ENCODE results near the gene ZBTB4.

ZBTB4 gene

GRCh38 chr17:7419819-7420610 lies 59.4 kb downstream of the ZBTB4 start, which contains the start of gene SPEM1:
TSS of gene SPEM1 (plus strand) at chr17:7420324. CDS start at chr17:7420385, 61 bp downstream.
- no peak for DNase-seq (ENCODE audit: low read depth in 2 of 2)

GRCh38 chr17:7418472-7419152 lies 60.8 kb downstream of the ZBTB4 start:
- no peak for DNase-seq (ENCODE audit: low read depth in 2 of 2)

- DNase-seq (ENCODE audit: low read depth in 2 of 2) = no peak
Observed at GRCh38 chr17:7417056-7417655, 62.3 kb downstream of the ZBTB4 start.

DNA sequence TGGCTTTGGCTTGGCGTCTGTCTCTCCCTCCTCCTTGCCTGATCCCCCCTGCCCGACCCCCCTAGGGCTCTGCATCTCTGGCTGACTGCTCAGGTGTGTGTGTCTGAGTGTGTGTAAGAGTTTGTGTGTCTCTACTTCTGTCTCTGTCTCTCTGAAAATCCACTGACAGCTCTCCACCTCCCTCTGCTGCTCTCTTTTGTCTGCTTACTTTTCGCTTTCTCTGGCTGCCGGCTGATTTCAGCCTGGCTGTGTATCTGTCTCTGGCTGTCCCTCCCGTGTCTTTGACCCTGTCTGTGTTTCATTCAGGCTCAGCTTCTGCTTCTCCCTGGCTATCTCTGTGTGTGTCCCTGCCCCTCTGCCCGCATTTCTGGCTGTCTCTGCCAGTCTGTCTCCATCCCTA lies 63.1 kb downstream of the ZBTB4 start:
- no peak for DNase-seq (ENCODE audit: low read depth in 2 of 2)

DNA sequence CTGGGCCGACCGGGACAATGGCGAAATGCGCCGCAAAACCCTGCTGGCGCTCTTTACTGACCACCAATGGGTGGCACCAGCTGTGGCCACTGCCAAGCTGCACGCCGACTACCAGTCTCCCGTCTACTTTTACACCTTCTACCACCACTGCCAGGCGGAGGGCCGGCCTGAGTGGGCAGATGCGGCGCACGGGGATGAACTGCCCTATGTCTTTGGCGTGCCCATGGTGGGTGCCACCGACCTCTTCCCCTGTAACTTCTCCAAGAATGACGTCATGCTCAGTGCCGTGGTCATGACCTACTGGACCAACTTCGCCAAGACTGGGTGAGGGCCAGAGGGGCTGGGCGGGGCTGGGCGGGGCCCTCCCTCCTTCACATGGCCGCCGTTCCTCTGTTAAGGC lies 63.6 kb downstream of the ZBTB4 start:
- DNase-seq (ENCODE audit: low read depth in 2 of 2) = no peak

DNA sequence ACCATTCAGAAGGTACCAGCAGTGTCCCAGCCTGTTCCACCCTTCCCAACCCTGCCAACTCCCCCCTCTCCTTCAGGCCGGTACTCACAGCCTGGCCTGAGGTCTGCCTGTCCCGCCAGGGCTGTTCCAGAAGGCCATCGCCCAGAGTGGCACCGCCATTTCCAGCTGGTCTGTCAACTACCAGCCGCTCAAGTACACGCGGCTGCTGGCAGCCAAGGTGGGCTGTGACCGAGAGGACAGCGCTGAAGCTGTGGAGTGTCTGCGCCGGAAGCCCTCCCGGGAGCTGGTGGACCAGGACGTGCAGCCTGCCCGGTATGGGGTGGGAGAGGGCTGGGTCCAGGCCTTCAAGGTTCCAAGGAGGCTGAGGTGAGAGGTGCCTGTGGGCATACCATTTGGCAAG lies 64.6 kb downstream of the ZBTB4 start:
- no peak for DNase-seq (ENCODE audit: low read depth in 2 of 2)

DNA sequence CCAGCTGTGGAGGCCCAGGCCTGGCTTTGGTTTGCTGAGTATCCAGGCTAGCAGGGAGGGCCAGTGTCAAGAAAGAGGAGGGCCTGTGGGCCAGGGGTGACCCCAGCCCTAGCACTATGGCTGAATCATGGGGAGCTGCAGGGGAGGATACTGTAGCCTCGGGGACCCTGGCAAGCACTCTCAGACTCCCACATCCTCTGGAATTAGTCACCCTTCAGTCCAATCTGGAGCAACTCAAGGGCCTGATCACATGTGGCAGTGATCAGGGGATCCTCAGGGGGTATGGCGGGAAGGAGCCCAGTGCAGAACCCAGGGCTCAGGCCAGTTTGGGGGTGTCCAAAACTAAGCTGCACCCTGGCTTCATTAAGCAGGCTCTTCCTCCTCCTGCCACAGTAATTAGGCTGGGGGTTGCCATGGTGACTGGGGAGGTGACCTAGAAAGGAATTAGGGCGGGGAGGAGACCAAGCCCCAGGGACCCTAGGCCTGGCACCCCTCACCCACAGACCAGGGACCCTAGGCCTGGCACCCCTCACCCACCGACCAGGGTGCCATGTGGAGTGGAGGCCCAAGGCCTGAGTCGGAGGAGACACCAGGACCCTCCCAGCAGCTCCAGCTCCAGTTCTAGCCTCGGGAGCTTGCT lies 66.0 kb downstream of the ZBTB4 start:
- DNase-seq (ENCODE audit: low read depth in 2 of 2) = no peak

DNA sequence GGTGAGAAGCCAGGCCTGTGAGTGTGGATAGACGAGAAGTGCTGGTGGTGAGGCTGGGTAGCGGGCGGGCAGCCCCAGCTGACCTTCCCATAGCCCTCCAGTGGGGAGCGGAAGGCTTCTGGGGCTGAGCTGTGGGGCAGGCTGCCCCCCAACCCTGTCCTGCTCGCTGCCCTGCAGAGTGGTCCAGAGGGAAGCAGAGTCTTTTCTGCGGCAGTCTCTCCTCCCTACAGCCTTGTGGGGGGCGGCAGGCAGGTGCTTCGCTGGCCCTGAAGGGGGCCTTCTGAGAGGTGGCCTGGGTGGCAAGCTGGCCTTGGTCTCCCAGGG lies 68.0 kb downstream of the ZBTB4 start:
- DNase-seq (ENCODE audit: low read depth in 2 of 2) = no peak

- no peak for DNase-seq (ENCODE audit: low read depth in 2 of 2)
Observed at GRCh38 chr17:7410634-7411426, 68.6 kb downstream of the ZBTB4 start.

DNA sequence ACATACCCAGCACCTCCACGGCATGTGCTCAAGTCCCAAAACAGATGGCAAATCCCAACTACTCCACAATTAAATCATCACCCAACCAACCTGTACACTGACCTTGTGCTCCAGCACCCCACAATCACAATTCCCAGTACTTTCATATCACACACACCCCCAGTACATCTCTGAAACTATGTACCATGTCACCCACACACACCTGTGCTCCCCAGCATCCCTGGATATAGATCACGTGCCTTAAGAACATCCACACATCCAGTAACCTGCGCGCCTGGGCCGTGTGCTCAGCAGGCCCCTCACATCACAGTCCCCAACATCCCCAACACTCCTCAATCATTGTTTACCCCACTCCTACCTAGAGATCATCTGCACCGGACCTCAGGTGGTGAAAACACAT lies 69.7 kb downstream of the ZBTB4 start:
- no peak for DNase-seq (ENCODE audit: low read depth in 2 of 2)

Data from activated CD8-positive, alpha-beta memory T cell treated with anti-CD3 and anti-CD28 coated beads for 4 hours (primary cell).